GM19240 (cell line): ENCODE results near the gene MTURN.

Experiments used
- DNase-seq: peaks from one replicate; pipeline ENCODE4 v3.0.0; 2011; ENCODE audit warnings: low spot score; ENCODE audit not compliant: insufficient read length

The MTURN gene

DNA sequence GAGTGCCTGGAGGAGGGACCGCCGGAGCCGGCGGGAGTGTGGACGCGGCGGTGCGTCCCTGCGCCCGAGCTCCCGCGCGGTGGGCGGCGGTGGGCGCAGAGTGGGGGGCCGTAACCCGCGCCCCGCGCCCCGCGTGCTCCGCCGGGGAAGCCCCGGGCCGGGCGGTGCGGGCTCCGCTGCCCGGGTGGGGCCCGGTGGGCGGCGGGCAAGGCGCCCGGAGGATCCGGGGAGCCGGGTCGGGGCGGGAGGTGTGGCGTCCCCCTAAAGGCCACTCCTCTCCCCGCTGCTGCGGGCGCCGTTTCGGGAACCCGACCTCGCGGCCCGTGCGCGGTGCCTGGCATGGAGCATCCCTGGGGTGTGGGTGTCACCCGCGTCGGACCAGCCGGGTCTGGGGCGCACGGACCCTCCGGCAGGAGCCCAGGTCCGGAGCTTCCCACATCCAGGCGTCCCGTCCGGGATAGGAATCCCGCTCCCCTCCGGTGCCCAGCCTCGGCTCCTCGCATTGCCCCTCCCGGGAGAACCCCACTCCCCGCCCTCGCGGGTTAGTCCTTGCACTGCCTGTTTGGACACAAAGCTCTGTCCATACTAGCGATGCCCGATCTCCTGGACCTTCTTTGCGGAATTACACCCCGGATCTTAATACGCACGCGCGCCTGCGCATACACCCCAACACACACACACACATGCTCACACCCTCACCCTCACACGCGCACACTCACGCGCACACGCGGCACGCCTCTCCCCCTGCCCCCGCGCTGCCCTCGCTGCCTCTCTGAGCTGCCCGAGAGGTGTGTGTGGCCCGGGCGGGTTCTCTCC, 723 bp downstream of the MTURN start:
- no peak for DNase-seq

DNA sequence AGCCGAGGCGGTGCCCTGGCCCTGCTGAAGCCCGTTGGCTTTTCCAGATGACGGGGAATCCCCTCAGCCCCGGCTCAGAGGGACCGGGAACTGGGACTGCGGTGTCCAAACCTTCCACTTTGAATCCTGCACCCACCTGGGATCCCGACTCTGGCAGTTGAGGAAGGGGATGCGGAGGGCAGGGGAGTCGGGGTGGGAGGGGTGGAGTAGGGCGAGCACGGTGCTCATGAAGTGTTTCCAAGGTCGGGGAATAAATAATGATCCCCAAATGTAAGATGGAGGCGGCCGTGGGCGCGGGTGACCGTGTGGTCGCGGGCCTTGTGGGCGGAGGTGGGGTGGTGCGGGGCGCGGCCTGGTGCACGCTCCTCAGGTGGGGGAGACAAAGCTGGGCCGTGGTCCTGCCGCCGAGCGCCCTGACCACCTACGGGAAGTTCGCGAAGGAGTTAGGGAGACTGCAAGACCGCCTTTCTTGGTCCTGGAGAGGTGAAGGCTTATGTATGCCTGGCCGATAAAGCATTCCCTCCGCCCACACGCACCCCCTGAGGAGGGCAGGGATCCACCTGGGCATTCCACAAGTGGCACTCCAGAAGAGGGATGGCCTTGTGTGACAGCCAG, 1.4 kb downstream of the MTURN start:
- no peak for DNase-seq

DNA sequence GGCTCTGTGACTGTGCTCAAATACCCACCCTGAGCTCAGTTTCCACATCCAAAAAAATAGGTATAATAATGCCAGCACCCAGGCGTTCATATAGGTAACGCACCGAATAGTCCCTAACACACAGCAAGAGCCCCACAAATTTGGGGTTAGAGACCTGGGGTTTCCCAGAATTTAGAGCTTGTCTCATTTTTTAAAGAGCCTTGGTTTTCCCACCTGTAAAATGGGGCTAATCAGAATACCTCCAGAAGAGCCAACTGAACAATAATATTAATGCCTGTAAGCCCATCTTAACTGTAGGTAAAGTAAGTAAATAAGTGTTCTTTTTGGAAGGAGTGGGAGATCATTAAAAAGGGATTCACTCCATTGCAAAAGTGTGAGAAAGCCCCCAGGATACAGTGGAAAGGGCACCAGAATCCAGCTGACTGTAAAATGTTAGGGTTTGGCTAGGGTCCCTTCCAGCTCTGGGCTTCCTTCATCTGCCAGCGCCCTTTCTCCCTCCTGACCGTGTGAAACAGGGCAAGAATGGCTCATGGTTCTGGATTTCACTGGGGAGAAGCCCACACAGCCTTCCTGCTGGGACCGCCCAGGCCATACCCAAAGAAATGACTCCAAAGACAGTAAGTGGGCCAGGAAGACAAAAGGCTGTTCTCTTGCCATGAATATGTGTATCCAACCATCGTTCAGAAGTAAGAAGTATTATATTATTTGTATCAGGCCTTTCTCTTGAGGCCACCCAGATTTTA, 2.1 kb downstream of the MTURN start:
- no peak for DNase-seq

DNA sequence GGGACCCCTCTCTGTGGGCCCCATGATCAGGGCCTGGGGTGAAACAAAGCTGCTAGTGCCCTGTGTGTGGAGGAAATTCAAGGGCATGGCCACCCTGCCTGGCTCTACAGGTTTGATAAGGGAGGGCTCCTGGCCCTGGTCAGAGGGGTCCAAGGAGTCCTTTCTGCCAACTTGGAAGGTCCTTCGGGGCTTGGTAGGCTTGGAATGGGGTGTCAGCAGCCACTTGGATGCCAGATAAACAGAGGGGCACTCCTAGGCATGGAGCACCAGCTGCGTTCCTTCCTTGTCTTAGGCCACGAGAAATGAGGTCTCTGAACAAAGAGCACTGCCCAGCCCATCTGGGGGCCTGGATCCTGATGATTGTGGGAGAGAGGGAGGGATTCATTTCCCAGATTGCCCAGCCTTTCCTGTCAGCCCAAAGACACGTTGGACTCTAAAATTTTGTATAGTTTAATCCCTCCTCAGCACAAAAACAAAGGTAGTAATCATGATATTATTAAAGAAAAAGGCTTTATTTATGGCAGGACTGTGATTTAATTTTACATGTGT, 5.1 kb downstream of the MTURN start:
- no peak for DNase-seq

DNA sequence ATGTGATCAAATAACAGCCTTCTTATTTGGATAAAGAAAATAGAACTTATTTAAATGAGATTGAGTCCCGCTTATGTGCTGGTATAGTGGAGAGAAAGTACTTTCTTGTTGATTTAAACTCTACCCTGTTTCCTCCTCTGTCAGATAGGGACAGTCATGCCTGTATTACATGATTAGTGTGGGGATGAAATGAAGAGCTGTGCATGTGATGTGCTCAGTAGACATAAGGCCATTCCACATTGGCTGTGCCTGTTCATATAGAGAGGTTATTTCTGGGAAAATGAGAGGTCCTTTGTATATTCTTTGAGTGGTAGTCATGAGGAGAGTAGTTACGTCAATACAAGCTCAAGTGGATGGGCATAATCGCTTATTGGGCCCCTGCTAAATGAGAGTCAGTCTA, 5.7 kb downstream of the MTURN start:
- DNase-seq: no peak

DNA sequence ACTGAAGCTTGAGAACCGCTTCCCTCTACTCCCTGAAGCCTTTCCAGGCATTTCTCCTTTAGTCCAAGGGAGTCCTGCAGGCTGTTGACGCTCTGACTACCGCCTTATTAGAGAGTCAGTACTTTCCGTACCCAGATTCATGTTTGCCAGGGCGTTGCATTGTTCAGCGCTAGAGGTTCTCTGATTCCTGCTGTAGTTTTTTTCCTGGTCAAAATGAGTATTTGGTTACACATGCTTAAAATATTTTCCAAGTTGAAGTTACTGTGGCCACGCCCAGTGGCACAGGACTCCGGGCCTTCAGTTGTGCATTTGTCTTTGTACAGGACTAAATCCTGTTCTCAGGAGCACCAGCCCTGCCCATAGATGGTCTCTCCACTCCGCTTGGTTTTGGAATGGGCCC, 7.9 kb downstream of the MTURN start:
- DNase-seq: no peak

DNA sequence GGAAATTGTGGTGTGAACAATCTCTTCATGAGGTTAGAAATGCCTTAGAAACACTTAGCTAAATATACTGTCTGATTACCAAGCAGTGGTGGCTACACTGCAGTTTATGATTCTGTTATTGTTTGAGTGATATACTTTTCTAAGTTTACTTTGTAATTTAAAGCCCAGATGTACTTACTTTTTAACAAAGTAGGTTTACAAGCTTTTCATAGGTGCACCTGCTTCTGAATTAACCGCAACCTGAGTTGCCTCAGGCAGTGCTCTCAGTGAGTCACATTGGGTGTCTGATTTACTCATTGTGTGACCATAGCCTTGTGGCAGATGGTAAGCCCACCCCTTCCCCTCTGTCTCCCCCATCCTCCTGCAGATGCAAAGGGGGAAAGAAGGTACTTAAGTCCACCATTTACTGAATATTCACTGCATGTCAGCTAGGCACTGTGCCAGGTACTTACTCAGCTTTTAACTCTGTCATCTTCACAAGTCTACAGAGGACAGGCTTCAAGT, 9.0 kb downstream of the MTURN start:
- DNase-seq: no peak

DNA sequence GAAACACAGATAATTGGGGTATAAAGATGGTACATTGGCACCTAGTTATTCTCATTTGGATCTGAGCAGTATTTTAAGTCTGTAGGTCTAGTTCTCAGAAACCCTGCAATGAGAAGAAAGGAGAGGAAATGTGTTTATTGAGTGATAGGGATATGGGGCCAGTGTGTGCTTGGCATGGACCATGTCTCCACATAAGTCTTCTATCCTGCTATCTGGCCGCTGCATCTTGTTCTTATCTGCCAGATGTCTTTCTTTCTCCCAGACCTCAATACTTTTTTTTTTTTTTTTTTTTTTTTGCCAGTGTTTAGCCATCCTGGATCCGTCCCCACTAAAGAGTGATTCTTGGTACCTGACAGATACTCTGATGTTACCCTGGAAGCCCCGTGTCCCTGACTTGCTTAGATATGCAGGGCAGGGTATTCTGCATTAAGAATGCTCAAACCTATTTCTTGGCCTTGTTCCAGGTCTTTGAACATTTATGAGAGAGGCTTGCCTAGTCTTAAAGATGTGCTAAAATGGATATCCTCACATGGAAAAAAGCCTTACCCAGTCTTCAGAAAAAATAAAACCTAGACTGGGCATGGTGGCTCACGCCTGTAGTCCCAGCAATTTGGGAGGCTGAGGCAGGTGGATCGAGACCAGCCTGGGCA, 10.0 kb downstream of the MTURN start:
- DNase-seq: no peak

DNA sequence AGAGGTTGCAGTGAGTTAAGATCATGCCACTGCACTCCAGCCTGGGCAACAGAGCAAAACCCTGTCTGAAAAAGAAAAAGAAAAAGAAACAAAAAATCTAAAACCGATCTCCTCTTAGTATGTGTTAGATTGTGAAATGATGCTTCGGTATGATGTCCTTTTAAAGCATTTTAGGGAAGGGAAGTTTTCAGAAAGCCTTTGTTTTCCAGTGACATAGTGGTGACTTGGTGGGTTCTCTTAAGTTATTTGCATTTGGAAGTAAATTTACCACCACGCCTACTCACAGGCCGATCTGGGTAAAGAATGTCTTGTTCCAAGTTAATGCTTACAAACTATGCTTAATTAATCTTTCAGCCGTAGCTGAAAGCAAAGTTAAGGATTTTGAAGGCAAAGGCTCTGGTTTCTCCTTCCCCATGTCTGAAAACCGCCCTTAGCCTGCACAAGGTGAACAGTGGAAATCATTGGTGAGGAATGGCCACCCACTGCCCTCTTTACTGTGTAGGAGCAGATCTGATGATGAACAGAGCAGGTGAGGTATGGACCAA, 10.7 kb downstream of the MTURN start:
- DNase-seq: no peak

DNA sequence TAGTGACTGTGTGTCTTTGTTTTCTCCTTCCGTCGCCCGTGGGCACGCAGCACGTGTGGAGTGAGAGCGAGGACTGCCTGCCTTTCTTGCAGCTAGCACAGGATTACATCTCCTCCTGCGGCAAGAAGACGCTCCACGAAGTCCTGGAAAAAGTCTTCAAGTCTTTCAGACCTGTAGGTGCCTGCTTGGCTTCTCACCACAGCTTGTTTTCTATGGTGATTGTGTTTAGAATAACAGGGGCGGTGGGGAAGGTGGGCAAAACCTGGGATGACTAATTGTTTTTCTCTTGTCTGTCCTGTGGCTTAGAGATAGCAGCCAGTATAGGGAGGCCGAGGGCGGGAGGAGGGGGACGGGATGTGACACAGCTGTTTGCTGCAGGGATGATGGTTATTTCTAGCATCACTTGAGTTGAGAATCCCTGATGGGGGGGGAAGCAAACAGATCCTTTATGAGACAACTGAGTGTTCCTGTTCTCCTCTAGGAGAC, 11.4 kb downstream of the MTURN start:
- DNase-seq: no peak

DNA sequence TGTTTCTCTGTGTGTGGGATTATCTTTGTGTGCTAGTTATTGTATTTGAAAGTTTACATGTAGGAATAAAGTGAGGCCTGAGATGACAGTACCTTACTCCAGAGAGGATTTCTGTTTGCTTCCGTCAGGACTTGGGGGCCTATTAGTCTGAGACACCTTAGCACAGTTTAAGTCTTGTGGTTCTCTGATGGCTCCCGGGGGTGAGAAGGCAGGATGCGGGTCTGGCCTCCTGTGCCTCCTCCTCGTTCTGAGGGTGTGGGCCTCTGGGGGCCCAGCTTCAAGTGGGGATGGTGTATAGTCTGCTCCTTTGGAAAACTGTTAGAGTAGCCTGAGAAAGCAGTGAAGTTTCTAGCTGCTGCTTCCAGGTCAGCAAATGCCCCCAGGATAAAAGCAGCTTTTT, 12.4 kb downstream of the MTURN start:
- DNase-seq: no peak

DNA sequence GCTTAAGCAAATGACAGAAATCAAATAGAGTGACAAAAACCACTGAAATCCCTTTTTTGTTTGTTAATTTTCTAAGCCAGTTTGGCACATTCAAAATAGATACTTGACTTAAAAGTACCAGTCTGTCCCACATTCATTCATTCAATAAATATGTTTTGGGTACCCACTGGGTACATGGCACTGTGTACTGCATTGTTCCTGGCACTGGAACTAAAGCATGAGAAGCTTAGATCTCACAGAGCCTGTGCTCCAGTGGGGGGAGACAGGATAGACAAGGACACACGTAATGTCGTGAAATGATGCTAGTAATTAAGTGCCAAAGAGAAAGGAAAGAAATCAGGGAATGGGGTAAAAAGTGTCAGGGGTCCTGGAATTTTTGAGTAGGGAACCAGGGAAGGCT, 13.0 kb downstream of the MTURN start:
- DNase-seq: no peak

DNA sequence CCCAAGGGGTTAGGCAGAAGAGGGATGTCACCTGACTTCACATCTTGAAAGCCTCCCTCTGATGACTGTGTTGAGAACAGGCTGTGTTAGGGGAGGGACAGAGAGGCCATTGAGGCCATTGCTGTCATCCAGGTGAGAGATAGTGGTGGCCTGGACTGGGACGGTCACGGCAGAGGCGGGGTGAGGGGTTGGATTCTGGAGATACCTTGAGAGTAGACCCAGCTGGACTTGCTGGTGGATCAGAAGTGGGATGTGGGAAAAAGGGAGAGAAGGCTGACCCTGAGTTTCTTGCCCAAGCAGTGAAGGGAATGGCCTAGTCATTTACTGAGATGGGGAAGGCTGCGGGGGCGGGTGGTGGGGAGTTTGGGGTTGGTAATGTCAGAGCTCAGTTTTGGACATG, 13.6 kb downstream of the MTURN start:
- DNase-seq: no peak

DNA sequence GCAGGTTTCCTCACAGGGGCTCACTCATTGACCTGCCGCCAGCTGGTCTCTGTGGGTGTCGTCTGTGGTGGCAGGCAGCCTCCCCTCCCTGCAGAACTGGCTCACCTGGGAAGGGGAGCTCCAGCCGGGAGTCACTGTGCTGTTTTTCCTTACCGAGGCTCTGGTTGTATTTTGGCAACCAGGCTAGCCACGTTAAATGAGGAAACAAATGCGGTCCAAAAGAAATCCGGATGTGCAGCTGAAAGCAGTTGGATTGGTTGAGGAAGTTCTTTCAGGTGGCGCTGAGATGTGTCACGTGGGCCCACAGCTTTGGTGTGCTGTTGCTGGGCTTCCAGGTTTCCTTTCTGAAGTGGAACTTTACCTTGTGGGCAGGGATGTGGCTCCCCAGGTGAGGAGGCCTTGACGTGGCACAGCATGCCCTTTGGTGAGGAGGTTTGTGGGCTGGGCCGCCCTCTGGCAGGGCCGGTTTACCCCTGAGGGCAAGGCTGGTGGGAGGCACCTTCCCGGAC, 14.2 kb downstream of the MTURN start:
- no peak for DNase-seq

DNA sequence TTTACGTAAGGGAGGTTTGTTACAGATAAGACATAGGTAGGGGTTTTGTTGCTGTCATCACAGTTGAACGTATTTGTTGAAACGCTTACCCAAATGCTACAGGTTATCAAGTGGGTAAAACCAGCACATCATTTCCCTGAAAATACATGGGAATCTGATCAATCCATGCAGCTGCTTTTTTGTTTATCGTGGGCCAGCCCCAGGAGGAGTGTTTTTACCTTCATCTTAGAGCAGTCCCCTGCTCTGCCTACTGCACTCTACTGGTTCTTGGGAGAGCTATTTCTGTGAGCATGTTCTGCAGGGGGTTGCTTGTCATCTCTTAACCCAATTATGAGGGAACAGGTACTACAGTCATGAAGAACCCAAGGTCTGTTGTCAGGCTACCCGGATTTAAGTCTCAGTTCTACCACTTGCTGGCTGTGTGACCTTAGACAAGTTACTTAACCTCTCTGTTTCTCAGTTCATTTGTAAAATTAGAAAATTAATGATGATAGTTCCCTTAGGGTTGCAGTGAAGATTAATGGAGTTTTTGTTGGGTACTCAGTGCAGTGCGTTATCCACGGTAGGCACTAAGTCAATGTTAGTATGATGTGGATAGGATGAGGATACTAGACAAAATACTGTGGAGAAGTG, 15.0 kb downstream of the MTURN start:
- DNase-seq: no peak

DNA sequence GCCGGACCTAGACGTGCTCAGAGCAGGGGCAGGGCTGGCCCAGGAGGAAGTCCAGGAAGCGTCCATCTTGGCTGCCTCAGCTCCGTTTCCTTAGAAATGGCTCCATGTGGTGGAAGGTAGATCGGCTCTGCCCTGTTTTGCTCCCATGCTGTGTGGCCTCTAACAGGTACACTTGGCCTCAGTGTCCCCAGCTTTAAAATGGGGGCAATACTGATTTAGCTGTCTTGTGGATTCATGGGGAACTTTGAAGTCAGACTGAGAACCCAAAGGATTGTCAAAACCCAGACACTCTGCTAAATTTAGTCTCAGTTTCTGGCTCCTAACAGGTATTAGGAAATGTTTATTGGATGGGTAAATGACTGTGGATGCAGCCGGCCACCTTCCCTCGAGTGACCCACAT, 15.9 kb downstream of the MTURN start:
- no peak for DNase-seq

DNA sequence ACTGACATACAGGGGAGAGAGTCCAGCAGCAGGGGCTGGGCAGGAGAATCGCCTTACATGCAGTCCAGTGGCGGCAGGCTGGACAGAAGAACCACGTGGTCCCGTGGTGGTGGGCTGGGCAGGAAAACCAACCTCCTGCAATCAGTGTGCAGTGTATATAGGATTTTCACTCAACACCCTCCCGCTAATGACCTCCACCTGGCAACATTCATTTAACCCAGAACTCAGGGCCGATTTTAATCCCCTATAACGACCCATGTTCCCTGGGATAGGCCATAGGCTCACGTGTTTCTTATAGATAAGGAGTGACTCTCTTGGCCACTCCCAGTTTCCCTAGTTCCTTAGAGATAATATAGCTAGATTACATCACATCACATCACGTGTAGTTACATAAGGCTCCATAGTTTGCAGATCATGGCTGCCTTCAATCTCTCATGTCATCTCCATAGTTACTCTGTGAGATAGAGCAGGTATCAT, 19.4 kb downstream of the MTURN start:
- no peak for DNase-seq

DNA sequence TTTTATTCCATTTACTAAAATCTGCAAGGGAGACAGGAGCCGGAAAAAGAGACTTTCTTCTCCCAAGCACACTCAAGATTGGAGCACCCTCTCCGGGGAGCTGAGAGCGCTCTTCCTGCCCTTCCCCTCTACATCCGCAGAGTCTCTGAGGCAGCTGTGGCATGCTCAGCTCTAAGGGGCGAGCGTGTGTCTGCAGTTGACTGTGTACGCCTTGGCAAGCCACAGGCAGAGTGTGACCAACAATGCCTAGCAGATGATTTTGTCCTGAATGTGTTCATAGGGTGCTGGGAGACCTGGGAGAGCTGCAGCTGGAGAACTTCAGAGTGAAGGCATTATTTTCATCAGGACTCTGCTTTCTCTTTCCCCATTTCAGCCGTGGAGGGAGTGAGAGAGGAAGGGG, 20.7 kb downstream of the MTURN start:
- DNase-seq: no peak

DNA sequence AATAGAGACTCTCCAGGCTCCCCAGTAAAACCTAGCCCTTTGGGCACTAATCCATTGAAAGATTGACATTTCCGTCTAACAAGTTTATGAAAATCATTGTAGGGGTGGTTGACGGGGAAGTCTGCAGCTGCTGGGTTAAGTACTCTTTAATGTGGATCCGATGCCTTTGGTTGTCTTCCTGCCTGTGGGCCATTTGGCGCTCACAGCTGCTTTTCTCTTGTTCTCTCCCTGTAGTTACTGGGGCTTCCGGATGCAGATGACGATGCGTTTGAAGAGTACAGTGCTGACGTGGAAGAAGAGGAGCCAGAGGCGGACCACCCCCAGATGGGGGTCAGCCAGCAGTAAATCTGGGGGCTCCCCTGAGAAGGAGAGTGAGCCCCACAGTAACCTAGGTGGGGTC, 22.4 kb downstream of the MTURN start:
- no peak for DNase-seq

DNA sequence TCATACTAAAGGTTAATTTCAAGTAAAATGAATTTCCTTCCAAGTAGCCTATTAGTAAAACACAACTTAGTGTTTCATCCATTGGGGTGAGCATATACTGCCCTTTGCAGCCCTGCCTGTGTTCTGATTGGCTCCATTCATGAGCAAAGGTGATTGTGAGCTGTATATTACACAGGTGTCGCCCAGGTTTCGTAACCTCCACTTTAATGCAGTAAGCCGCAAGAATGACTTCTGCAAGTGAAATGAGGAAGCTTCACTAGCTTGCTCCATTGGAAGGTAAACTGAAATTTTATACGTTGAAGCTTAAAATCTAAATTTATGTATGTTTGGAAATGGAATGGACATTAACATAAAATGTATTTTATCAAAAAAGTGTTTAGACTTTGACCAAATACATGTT, 24.4 kb downstream of the MTURN start:
- no peak for DNase-seq
